T1000 (cell line): Measurements from ENCODE around the gene ZKSCAN5.
"Not testable (repeated sequence)": the region's sequence is repeated elsewhere in the genome, so short reads cannot be mapped to it uniquely, and the experiment has no call there.

Experiments used
- DNase-seq: peaks from one replicate; lab custom pipeline; 2025; ENCODE audit warnings: mixed read lengths; lab: John Stamatoyannopoulos, UW

Gene ZKSCAN5

GRCh38 chr7:99497766-99498545 lies 6.5 kb upstream of the ZKSCAN5 start:
- DNase-seq = no peak

- DNase-seq = no peak
These were observed 5.9 kb upstream of the ZKSCAN5 start for GRCh38 chr7:99498546-99498944.

GRCh38 chr7:99499371-99499720 lies 5.1 kb upstream of the ZKSCAN5 start:
- DNase-seq = no peak

GRCh38 chr7:99499721-99500636 lies 4.5 kb upstream of the ZKSCAN5 start, which contains the start of gene ZNF394:
Gene ZNF394 (minus strand): TSS chr7:99500281. CDS start chr7:99500093, 188 bp downstream.
- DNase-seq = peak; percentile 60

- no peak for DNase-seq
These were observed 3.8 kb upstream of the ZKSCAN5 start for GRCh38 chr7:99500637-99501009.

- DNase-seq = not testable (repeated sequence)
These were observed 3.2 kb upstream of the ZKSCAN5 start for GRCh38 chr7:99501236-99501635.

GRCh38 chr7:99504281-99504602 lies 220 bp upstream of the ZKSCAN5 start:
- DNase-seq = peak; percentile 89

- DNase-seq = no peak
These were observed 831 bp downstream of the ZKSCAN5 start for GRCh38 chr7:99505324-99505662.

GRCh38 chr7:99514050-99514449 lies 9.6 kb downstream of the ZKSCAN5 start:
- no peak for DNase-seq

GRCh38 chr7:99521399-99521798 lies 16.9 kb downstream of the ZKSCAN5 start:
- no peak for DNase-seq

GRCh38 chr7:99525713-99526440 lies 21.4 kb downstream of the ZKSCAN5 start:
- no peak for DNase-seq

- no peak for DNase-seq
These were observed 26.9 kb downstream of the ZKSCAN5 start for GRCh38 chr7:99531354-99531765.

GRCh38 chr7:99535667-99536066 lies 31.2 kb downstream of the ZKSCAN5 start:
- no peak for DNase-seq

- no peak for DNase-seq
These were observed 34.9 kb downstream of the ZKSCAN5 start for GRCh38 chr7:99539213-99539811.

- no peak for DNase-seq
These were observed 36.1 kb downstream of the ZKSCAN5 start for GRCh38 chr7:99540542-99540941.

- no peak for DNase-seq
These were observed 36.8 kb downstream of the ZKSCAN5 start for GRCh38 chr7:99541212-99541611.

GRCh38 chr7:99543081-99543671 lies 38.7 kb downstream of the ZKSCAN5 start:
- no peak for DNase-seq

GRCh38 chr7:99543916-99544315 lies 39.5 kb downstream of the ZKSCAN5 start:
- no peak for DNase-seq

- not testable (repeated sequence) for DNase-seq
These were observed 40.8 kb downstream of the ZKSCAN5 start for GRCh38 chr7:99545308-99545707.

GRCh38 chr7:99549545-99549944 lies 45.1 kb downstream of the ZKSCAN5 start:
- not testable (repeated sequence) for DNase-seq

- DNase-seq = no peak
These were observed 46.9 kb downstream of the ZKSCAN5 start for GRCh38 chr7:99551334-99551733.
